GM12874 (cell line): ENCODE measurements around the gene IQGAP2.

Experiments
- CTCF ChIP-seq: IDR thresholded peaks from 2 replicates; pipeline ENCODE4 v1.5.1; 2011; ENCODE audit warnings: low read depth, mild to moderate bottlenecking, control low read depth, low read length, moderate library complexity; ENCODE audit not compliant: insufficient read depth

The IQGAP2 gene

GRCh38 chr5:76458486-76458830, 55.4 kb downstream of the IQGAP2 start:
- no peak for TF ChIP-seq CTCF

DNA sequence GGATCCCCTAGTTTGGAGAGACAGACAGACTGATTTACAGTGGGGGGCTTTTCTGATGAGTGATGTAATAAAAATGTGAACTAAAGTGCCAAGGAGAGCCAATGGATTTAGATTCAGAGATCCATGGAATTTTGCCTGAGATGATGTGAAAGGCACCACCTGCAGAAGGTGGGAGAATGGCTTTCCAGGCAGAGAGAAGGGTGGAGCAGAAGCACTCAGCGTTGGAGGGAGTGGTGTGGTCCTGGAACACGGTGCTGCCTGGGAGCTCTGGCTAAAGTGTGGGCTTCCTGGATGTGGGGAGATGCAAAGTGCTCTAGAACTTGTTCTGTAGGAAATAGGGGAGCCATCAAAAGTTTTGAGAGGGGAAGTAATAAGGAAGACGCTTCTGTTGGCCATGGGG, 57.0 kb downstream of the IQGAP2 start:
- no peak for TF ChIP-seq CTCF

- TF ChIP-seq CTCF: no peak
Measured at GRCh38 chr5:76462097-76462667, 59.1 kb downstream of the IQGAP2 start.

GRCh38 chr5:76467216-76467615, 64.1 kb downstream of the IQGAP2 start:
- TF ChIP-seq CTCF: no peak

DNA sequence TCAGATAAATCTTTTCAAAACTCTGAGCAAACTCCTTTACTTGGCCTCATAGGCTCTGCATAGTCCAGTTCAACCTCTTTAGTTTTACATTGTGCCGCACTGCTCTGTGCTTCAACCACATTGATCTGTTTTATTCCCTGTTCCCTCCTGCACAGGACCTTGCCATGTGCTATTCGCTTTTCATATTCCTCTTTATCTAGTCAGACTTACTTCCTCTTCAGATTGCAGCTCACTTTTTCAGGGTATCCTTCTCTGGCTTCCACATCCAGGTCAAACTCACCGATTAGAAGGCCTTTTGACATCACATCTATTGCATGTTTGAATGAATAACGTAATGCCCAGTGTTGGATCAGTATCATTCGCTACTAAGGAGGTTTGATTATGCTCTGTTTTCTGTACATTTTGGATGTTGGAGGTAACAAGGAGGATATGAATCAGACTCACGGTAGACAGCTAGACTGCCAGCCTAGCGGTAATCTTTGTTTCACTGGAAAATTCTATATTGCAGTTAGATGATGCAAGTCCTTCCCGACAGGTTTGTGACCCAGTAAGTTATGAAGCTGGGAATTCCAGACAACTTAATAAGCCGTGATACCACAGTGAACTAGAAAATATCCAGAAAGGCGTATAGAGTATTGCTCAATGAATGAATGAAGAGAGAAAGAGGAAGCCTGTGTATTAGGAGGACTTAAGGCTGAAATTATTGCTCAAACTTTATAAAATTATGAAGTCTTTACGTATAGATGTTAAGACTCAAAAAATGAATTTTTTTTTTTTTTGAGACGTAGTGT, 65.7 kb downstream of the IQGAP2 start:
- no peak for TF ChIP-seq CTCF

DNA sequence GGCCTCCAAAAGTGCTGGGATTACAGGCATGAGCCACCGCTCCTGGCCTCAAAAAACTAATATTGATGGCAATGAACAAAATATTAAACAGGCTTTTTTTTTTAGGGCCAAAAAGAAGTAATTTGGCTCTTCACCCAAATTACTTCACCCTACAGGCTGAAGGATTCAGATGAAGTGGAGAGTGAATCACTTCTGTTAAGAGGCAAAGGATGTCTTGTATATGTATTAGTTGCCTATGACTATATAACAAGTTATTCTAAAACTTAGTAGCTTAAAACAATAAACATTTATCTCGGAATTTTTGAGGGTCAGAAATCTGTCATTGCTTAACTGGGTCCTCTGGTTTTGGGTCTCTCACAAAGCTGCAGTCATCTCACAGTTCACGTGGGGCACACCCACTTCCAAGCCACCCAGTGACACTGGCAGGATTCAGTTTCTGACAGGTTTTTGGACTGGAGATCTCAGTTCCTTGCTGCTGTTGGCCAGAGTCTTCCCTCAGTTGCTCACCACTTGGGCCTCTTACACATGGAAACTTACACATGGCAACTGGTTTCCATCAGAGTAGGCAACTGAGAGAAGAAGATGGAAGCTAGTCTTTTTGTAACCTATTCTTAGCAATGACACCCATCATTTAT, 66.7 kb downstream of the IQGAP2 start:
- no peak for TF ChIP-seq CTCF

- TF ChIP-seq CTCF: no peak
Measured at GRCh38 chr5:76470976-76471375, 67.9 kb downstream of the IQGAP2 start.
